Endothelial cell of umbilical vein (primary cell): ENCODE results near the gene LMTK3.

Experiments
- EZH2 ChIP-seq: IDR thresholded peaks from 2 replicates; pipeline ENCODE4 v1.6.1; 2012; ENCODE audit warnings: borderline replicate concordance, low read depth, mild to moderate bottlenecking, moderate library complexity, low read length, inconsistent platforms; ENCODE audit not compliant: severe bottlenecking
- GATA2 ChIP-seq: IDR thresholded peaks from 2 replicates; pipeline ENCODE4 v1.7.0; 2011; ENCODE audit warnings: low read depth, mild to moderate bottlenecking, moderate library complexity, mixed read lengths, low read length; ENCODE audit not compliant: insufficient read length, insufficient read depth
- POLR2A ChIP-seq: IDR thresholded peaks from 2 replicates; pipeline ENCODE4 v1.6.1; 2012; ENCODE audit warnings: low read depth, mild to moderate bottlenecking, control low read depth, low read length
- POLR2AphosphoS5 ChIP-seq: IDR thresholded peaks from 2 replicates; pipeline ENCODE4 v1.6.1; 2012; ENCODE audit warnings: low read depth, mild to moderate bottlenecking, control low read depth, low read length, moderate library complexity; ENCODE audit not compliant: insufficient read depth
- TF ChIP-seq, protein P1 (sequence below), 2 donors: IDR thresholded peaks; 1 replicate in 1 of 2; 2 replicates in 1 of 2; pipeline ENCODE4 v1.5.1; 2011; ENCODE audit warnings: low read length in 2 of 2, mild to moderate bottlenecking in 2 of 2, moderate library complexity in 2 of 2, control low read depth in 1 of 2, inconsistent platforms in 1 of 2, low read depth in 1 of 2; ENCODE audit not compliant: insufficient read depth in 1 of 2; ENCODE audit errors: extremely low read depth in 1 of 2
- TF ChIP-seq, protein P2 (sequence below): IDR thresholded peaks from 2 replicates; pipeline ENCODE4 v1.6.1; 2011; ENCODE audit not compliant: insufficient read depth, insufficient read length

DNA sequence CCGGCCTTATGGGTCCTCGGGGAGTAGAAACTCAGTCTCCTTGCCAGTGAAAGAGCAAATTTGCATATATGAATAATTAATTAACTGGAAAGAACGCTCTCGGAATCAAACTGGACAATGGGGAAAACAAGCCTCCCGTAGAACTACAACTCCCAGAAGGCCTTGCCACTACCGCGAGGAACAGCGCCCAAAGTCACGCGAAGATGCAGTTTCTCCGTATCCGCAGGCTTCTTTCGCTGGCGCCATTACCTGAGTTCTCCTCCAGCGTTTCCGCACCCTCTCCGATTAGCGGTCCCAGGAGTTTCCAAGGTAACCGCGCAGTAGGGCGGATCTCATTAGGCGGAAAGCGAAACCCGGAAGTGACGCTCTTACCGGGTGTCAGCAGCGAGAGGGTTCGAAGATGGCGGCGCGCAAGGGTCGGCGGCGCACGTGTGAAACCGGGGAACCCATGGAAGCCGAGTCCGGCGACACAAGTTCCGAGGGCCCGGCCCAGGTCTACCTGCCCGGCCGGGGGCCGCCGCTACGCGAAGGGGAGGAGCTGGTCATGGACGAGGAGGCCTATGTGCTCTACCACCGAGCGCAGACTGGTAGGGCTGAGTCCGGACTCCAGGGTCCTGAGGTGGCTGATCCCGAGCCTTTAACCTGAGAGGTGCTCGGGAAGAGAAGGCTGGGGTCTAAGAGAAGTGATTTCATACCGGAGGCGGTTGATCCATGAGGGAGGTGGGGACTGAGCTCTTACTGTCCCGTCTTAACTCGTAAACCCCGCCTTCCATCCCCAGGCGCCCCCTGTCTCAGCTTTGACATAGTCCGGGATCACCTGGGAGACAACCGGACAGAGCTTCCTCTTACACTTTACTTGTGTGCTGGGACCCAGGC is 65.8 kb downstream of the LMTK3 start, which contains the start of gene GRWD1:
- TF ChIP-seq EZH2 (no peak), POLR2A (peak; percentile 71), POLR2AphosphoS5 (peak; percentile 36), GATA2 (no peak)
- TF ChIP-seq, protein P1, sequence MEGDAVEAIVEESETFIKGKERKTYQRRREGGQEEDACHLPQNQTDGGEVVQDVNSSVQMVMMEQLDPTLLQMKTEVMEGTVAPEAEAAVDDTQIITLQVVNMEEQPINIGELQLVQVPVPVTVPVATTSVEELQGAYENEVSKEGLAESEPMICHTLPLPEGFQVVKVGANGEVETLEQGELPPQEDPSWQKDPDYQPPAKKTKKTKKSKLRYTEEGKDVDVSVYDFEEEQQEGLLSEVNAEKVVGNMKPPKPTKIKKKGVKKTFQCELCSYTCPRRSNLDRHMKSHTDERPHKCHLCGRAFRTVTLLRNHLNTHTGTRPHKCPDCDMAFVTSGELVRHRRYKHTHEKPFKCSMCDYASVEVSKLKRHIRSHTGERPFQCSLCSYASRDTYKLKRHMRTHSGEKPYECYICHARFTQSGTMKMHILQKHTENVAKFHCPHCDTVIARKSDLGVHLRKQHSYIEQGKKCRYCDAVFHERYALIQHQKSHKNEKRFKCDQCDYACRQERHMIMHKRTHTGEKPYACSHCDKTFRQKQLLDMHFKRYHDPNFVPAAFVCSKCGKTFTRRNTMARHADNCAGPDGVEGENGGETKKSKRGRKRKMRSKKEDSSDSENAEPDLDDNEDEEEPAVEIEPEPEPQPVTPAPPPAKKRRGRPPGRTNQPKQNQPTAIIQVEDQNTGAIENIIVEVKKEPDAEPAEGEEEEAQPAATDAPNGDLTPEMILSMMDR (IDR thresholded peaks at IDR 0.05; ENCODE audit: extremely low read depth in 1 of 2, insufficient read depth in 1 of 2, low read depth in 1 of 2, low read length in 2 of 2): no peak
- TF ChIP-seq, protein P2, sequence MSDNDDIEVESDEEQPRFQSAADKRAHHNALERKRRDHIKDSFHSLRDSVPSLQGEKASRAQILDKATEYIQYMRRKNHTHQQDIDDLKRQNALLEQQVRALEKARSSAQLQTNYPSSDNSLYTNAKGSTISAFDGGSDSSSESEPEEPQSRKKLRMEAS: peak; percentile 93
